HCT116 (cell line): ENCODE measurements around the gene CRIP1. TPM values are rescaled to one million over a fixed set of nuclear protein-coding genes. Genes with fewer than 3 reads are reported as not detected.

Experiments
- ATAC-seq: fragments of 200-7000 bp; cut with Tn5 transposase; 2 replicates; pipeline ENCODE4 v1.9.1; 2020; ENCODE audit warnings: mild to moderate bottlenecking, moderate library complexity
- BruUV-seq: library from RNA; stranded (reverse); fragments of 400-500 nt; replicated peaks from 2 replicates; lab custom pipeline; 2021; lab: Mats Ljungman, UMichigan
- CTCF ChIA-PET: fragments of 300-600 bp; sonication (Branson Sonifier 250); formaldehyde crosslinking; loops from one replicate; lab custom pipeline; 2021; ENCODE audit warnings: antibody characterized with exemption; lab: Charles Lee
- POLR2A ChIA-PET: fragments of 300-600, 350-600 bp; sonication (Branson Sonifier 250); formaldehyde crosslinking; loops from one replicate; lab custom pipeline; 2021; ENCODE audit warnings: antibody characterized with exemption; lab: Charles Lee
- RAD21 ChIA-PET, 2 experiments: fragments of 300-600 bp; sonication (Branson Sonifier 250); formaldehyde crosslinking; loops; one replicate each; lab custom pipeline; 2023; ENCODE audit warnings: low total read pairs in 2 of 2; ENCODE audit not compliant: uncharacterized antibody in 2 of 2, unreplicated experiment in 2 of 2, low non-redundant PET in 1 of 2; lab: Charles Lee
- DNase-seq: peaks from one replicate; pipeline ENCODE4 v3.0.0-alpha.2; 2010; ENCODE audit warnings: low read depth, low spot score
- H2AFZ ChIP-seq: fragments of 200-600 bp; shearing (Covaris generic), sonication (generic); 2 replicates; pipeline ENCODE4 v1.6.1; 2017; ENCODE audit warnings: low read depth, mixed run types, mixed read lengths, antibody characterized with exemption, low read length; ENCODE audit not compliant: poor library complexity, severe bottlenecking
- H3K27ac ChIP-seq: 2 replicates; pipeline ENCODE4 v1.5.1; 2012; ENCODE audit warnings: low read depth, low read length
- H3K27me3 ChIP-seq: fragments of 200-600 bp; sonication (generic); 2 replicates; pipeline ENCODE4 v1.6.1; 2016; ENCODE audit warnings: mixed run types, low read length, mixed read lengths; ENCODE audit not compliant: insufficient read depth
- H3K36me3 ChIP-seq, 2 experiments: fragments of 200-500 bp in 1 of 2; fragments of 200-600 bp in 1 of 2; sonication (Bioruptor generic) in 1 of 2; sonication (generic) in 1 of 2; 2 replicates each; pipeline versions ENCODE4 v1.5.1 to v1.6.1; 2014 to 2016; ENCODE audit warnings: low read length in 2 of 2, inconsistent platforms in 1 of 2, mixed read lengths in 1 of 2, mixed run types in 1 of 2; ENCODE audit not compliant: insufficient read depth in 2 of 2, control insufficient read depth in 1 of 2
- H3K4me1 ChIP-seq, 2 experiments: fragments of 200-600 bp in 1 of 2; sonication (generic) in 1 of 2; 2 replicates each; pipeline versions ENCODE4 v1.5.1 to v1.6.1; 2012 to 2017; ENCODE audit warnings: low read length in 2 of 2, inconsistent platforms in 1 of 2, mild to moderate bottlenecking in 1 of 2, mixed read lengths in 1 of 2, mixed run types in 1 of 2, moderate library complexity in 1 of 2; ENCODE audit not compliant: insufficient read depth in 2 of 2, control insufficient read depth in 1 of 2
- H3K4me2 ChIP-seq: fragments of 200-600 bp; sonication (generic); 2 replicates; pipeline ENCODE4 v1.6.1; 2017; ENCODE audit warnings: mixed run types, low read length, mixed read lengths
- H3K4me3 ChIP-seq, 2 experiments: fragments of 200-600 bp in 1 of 2; sonication (generic) in 1 of 2; replicated peaks in 1 of 2; 2 replicates each; pipeline ENCODE4 v1.5.1; 2011 to 2016; ENCODE audit warnings: low read length in 2 of 2, control low read depth in 1 of 2, low read depth in 1 of 2, mild to moderate bottlenecking in 1 of 2, mixed read lengths in 1 of 2, mixed run types in 1 of 2
- H3K79me2 ChIP-seq: fragments of 200-600 bp; sonication (generic); 2 replicates; pipeline ENCODE4 v1.6.1; 2017; ENCODE audit warnings: mild to moderate bottlenecking, mixed run types, low read length, moderate library complexity, mixed read lengths; ENCODE audit not compliant: insufficient read depth
- H3K9ac ChIP-seq: fragments of 200-600 bp; sonication (generic); 2 replicates; pipeline ENCODE4 v1.6.1; 2016; ENCODE audit warnings: low read length, mixed read lengths
- H3K9me2 ChIP-seq: fragments of 200-600 bp; sonication (generic), shearing (Covaris generic); 2 replicates; pipeline ENCODE4 v1.6.1; 2017; ENCODE audit warnings: mixed run types, mild to moderate bottlenecking, moderate library complexity; ENCODE audit not compliant: insufficient read depth
- H3K9me3 ChIP-seq, 2 experiments: fragments of 200-500 bp in 1 of 2; fragments of 200-600 bp in 1 of 2; sonication (Bioruptor generic) in 1 of 2; sonication (generic) in 1 of 2; 2 replicates each; pipeline ENCODE4 v1.6.1; 2014 to 2017; ENCODE audit warnings: low read length in 2 of 2, mixed read lengths in 2 of 2, inconsistent platforms in 1 of 2, low read depth in 1 of 2, mild to moderate bottlenecking in 1 of 2, mixed run types in 1 of 2, moderate library complexity in 1 of 2; ENCODE audit not compliant: control insufficient read depth in 1 of 2, insufficient read depth in 1 of 2
- H4K20me1 ChIP-seq: fragments of 200-600 bp; sonication (generic), shearing (Covaris generic); 2 replicates; pipeline ENCODE4 v1.6.1; 2017; ENCODE audit warnings: mixed run types, mild to moderate bottlenecking, moderate library complexity; ENCODE audit not compliant: insufficient read depth
- ATF3 ChIP-seq: IDR thresholded peaks from 2 replicates; pipeline ENCODE4 v1.6.1; 2012
- CEBPB ChIP-seq: IDR thresholded peaks from 2 replicates; pipeline ENCODE4 v1.6.1; 2012; ENCODE audit warnings: low read depth
- CTCF ChIP-seq, 3 experiments: fragments of 200-600 bp in 1 of 3; sonication (generic) in 1 of 3; IDR thresholded peaks in 2 of 3; conservative IDR thresholded peaks in 1 of 3; 2 replicates each; pipeline ENCODE4 v1.5.1; 2012 to 2017; ENCODE audit warnings: low read depth in 2 of 3, low read length in 2 of 3, antibody characterized with exemption in 1 of 3, borderline replicate concordance in 1 of 3, control low read depth in 1 of 3, mild to moderate bottlenecking in 1 of 3, mixed read lengths in 1 of 3, mixed run types in 1 of 3, moderate library complexity in 1 of 3; ENCODE audit not compliant: insufficient read depth in 1 of 3
- EGR1 ChIP-seq: IDR thresholded peaks from 2 replicates; pipeline ENCODE4 v1.6.1; 2012; ENCODE audit warnings: low read depth
- ELF1 ChIP-seq: IDR thresholded peaks from 2 replicates; pipeline ENCODE4 v1.6.1; 2012; ENCODE audit warnings: low read depth, borderline replicate concordance
- FOSL1 ChIP-seq: IDR thresholded peaks from 2 replicates; pipeline ENCODE4 v1.6.1; 2012; ENCODE audit warnings: low read depth
- JUND ChIP-seq: IDR thresholded peaks from 2 replicates; pipeline ENCODE4 v1.6.1; 2012
- MAX ChIP-seq: IDR thresholded peaks from 2 replicates; pipeline ENCODE4 v1.6.1; 2012
- POLR2AphosphoS5 ChIP-seq: IDR thresholded peaks from 2 replicates; pipeline ENCODE4 v1.6.1; 2011; ENCODE audit warnings: mild to moderate bottlenecking, low read depth, low read length, moderate library complexity
- SIN3A ChIP-seq: IDR thresholded peaks from 2 replicates; pipeline ENCODE4 v1.6.1; 2012; ENCODE audit warnings: low read depth
- SP1 ChIP-seq: IDR thresholded peaks from 2 replicates; pipeline ENCODE4 v1.6.1; 2012; ENCODE audit warnings: low read depth
- YY1 ChIP-seq: IDR thresholded peaks from 2 replicates; pipeline ENCODE4 v1.6.1; 2011; ENCODE audit warnings: low read length, low read depth, moderate library complexity, mild to moderate bottlenecking; ENCODE audit not compliant: insufficient replicate concordance; ENCODE audit errors: extremely low read depth
- ZNF274 ChIP-seq: fragments of 200-500 bp; sonication (Bioruptor generic); IDR thresholded peaks from 2 replicates; pipeline ENCODE4 v1.6.1; 2014; ENCODE audit warnings: mild to moderate bottlenecking, low read depth, low read length, inconsistent platforms
- intact Hi-C: fragments of 100-400 bp; cut with micrococcal nuclease; formaldehyde crosslinking; loops from 2 replicates; pipeline ENCODE4 v1.10.0; 2022
- total RNA-seq: library from RNA; stranded (reverse); gene quantifications from one replicate; pipeline ENCODE4 v1.2.1, GENCODE V29; 2021; ENCODE audit not compliant: unreplicated experiment
- TF ChIP-seq, protein P1 (sequence below): IDR thresholded peaks from 2 replicates; pipeline ENCODE4 v1.6.1; 2011; ENCODE audit warnings: mild to moderate bottlenecking, low read length, moderate library complexity; ENCODE audit not compliant: insufficient replicate concordance; ENCODE audit errors: extremely low read depth

CRIP1 gene
- total RNA-seq, 1 experiment from 2014 or later = 260 TPM

DNA sequence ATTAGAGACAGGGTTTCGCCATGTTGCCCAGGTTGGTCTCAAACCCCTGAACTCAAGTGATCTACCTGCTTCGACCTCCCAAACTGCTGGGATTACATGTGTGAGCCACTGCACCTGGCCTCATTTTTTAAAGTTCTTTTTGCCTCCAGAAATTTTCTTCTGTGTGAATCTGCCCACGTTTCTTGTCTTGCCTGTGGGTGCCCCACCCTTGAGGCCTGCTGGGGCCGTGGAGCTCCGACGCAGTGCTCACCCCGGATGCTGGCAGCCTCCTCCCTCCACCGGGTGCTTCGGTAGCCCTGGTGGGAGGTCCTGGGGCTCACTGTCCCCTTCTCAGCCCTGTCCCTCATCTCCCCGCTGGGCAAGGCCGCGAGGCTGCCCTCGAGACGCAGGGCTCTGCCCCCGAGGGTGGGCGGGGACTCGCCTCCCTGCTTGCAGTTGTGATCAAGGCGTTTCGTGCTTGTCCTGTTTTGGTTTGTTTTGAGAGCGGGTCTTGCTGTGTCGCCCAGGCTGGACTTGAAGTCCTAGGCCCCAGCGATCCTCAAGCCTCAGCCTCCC, 31.5 kb upstream of the CRIP1 start:
- ATAC-seq = no peak
- H3K27ac ChIP-seq = no peak overlapping the region; the same call in 1 of the 2 replicates
- H3K9me3 ChIP-seq = no peaks in the 10 kb centered on the region
- H3K9me2 ChIP-seq = no peaks in the 10 kb centered on the region
- TF ChIP-seq ATF3 (no peak), SIN3A (no peak), SP1 (no peak), EGR1 (no peak), ELF1 (no peak), FOSL1 (no peak), CTCF (IDR thresholded peaks at IDR 0.05 in 2 of 3, conservative IDR thresholded peaks at IDR 0.05 in 1 of 3; ENCODE audit: borderline replicate concordance in 1 of 3, insufficient read depth in 1 of 3, low read depth in 2 of 3, low read length in 2 of 3) (no peak), CEBPB (no peak), JUND (no peak), MAX (no peak), YY1 (no peak), ZNF274 (no peak), POLR2AphosphoS5 (no peak)
- TF ChIP-seq, protein P1, sequence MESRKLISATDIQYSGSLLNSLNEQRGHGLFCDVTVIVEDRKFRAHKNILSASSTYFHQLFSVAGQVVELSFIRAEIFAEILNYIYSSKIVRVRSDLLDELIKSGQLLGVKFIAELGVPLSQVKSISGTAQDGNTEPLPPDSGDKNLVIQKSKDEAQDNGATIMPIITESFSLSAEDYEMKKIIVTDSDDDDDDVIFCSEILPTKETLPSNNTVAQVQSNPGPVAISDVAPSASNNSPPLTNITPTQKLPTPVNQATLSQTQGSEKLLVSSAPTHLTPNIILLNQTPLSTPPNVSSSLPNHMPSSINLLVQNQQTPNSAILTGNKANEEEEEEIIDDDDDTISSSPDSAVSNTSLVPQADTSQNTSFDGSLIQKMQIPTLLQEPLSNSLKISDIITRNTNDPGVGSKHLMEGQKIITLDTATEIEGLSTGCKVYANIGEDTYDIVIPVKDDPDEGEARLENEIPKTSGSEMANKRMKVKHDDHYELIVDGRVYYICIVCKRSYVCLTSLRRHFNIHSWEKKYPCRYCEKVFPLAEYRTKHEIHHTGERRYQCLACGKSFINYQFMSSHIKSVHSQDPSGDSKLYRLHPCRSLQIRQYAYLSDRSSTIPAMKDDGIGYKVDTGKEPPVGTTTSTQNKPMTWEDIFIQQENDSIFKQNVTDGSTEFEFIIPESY = no peak
- H3K79me2 ChIP-seq = no peaks in the 10 kb centered on the region
- intact Hi-C loops = no loop called here
- no peaks in the 10 kb centered on the region for H3K27me3 ChIP-seq
- ChIA-PET RAD21 (no interaction called here), CTCF (no interaction called here), POLR2A (no interaction called here)
- BruUV-seq = no TSS peak
- H3K4me3 ChIP-seq = no peak overlapping the region
- peaks cover 11 to 15% of the 10 kb centered on the region in 2 experiments; a peak in 3 of 4 replicates for H3K36me3 ChIP-seq
- no peak overlapping the region for H2AFZ ChIP-seq
- no peak for DNase-seq
- H3K9ac ChIP-seq = no peak overlapping the region
- no peaks in the 10 kb centered on the region for H3K4me1 ChIP-seq
- no peaks in the 10 kb centered on the region for H4K20me1 ChIP-seq
- no peak overlapping the region for H3K4me2 ChIP-seq
